ENCODE data around the gene SLC7A10.
"Not testable (repeated sequence)": the region's sequence is repeated elsewhere in the genome, so short reads cannot be mapped to it uniquely, and the experiment has no call there.

SLC7A10 gene

DNA sequence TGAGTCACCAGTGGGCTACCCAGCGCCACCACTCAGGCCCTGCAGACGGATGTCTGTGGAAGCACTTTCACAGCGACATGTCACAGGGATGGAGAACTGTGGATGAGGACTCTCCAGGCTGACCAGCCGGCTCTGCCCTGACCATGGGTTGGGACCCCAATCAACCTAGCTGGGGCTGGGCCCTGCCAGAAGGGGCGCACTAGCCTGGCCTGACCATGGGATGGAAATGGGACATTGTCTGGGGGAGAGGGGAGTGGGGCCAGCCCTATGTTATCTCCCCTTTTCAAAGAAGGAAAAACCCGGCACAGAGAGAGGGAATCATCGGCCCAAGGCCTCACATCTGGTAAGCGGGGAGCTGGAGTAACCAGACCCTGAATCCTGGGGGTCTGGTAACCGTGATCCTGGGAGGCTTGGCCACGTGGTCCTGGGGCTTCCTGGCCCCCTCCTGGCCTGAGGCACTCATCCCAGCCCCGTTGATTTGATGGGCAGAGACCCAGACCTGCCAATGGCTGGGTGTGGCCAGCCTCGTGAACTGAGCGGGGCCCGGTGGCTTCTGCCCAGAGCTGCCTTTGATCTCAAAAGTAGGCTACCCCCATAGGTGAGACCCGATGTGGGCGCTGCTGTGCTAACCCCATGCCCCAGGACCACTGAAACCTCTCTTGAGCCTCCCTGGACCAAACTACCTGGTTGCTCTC, 11.2 kb upstream of the SLC7A10 start:
- DNase-seq (ENCODE audit: low spot score): no peak

DNA sequence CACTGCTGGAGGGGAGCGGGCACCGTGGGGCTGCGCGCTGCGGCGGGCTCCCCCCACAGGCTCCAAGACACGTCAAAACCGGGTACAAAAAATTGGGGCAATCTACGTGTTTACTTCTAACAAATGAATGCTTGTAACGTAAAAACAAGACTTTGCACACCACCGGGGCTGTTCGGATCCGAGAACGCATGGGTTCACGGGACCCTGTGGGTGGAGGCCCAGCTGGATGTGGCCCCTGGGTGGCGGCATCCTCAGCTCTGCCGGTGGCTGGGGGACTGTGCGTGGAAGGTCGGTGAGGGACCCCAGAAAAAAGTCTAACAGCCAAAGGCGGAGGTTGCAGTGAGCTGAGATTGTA, 10.3 kb upstream of the SLC7A10 start:
- no peak for DNase-seq (ENCODE audit: low spot score)

DNA sequence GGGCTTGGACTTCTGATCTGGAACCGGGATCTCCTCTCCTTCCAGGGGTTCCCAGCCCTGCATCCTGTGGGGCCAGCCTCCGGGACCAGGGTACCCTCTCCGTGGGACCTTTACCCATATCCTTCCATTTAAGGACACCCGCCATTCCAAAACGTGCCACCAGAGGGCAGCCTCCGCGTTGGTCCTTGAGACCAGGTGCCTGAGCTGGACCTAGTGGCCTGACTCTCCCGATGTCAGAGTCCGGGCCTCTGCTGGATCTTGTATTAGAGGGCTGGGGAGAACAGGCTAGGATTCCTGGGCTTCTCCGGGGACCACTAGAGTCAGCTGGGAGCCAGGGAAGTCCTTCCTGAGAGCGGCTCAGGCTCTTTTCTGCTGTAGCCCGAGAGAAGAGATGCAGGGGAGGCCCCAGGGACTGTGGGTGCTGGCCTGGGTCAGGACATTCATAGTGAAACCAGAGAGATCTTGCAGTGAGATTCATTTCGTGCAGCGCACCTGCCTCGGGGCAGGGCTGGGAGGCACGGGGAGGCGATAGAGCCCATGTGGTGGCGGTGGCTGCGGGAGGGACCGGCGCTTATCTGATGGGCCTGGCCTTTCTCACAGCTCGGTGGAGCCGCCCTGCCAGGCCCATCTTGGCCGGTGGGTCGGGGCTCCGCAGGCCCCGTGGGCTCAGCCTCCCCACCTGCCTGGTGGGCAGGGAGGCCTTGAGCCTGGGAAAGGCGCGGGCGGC, 9.8 kb upstream of the SLC7A10 start:
- DNase-seq (ENCODE audit: low spot score): peak; percentile 82

DNA sequence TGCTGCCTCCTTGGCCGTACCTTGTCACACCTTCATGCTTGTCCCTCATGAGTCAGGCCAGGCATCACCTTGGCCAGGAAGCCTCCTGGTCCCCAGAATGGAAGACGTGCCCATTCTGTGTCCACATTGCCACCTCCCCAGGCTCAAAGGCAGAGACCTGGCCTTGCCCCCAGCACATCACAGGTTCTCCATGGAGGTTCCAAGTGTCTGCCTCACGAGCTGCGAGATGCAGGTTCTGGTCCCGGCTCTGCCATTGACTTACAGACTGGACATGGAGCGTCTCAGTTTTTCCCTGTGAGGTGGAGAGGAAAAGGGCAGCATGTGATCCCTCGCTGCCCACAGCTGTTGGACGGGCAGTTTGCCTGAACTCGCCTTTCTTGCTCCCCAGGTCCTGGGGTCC, 9.1 kb upstream of the SLC7A10 start:
- no peak for DNase-seq (ENCODE audit: low spot score)

DNA sequence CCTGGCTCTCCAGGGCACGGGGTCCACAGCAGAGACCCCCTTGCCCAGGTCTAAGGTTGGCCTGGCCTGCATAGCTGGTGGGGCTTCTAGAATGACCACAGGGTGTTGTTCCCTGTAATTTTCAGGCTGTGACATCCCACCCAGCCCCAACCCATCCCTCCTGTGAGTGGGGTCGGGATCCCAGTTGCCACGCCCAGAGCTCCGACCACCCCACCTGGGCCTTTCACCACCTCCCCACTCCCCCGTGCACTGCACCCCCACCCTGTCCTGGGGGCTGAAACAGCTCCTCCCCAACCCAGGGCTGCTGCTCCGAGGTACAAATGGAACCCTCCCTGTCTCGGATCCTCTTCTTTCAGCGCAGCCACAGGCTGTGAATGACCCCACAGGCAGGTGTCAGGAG, 8.4 kb upstream of the SLC7A10 start:
- DNase-seq (ENCODE audit: low spot score): no peak

DNA sequence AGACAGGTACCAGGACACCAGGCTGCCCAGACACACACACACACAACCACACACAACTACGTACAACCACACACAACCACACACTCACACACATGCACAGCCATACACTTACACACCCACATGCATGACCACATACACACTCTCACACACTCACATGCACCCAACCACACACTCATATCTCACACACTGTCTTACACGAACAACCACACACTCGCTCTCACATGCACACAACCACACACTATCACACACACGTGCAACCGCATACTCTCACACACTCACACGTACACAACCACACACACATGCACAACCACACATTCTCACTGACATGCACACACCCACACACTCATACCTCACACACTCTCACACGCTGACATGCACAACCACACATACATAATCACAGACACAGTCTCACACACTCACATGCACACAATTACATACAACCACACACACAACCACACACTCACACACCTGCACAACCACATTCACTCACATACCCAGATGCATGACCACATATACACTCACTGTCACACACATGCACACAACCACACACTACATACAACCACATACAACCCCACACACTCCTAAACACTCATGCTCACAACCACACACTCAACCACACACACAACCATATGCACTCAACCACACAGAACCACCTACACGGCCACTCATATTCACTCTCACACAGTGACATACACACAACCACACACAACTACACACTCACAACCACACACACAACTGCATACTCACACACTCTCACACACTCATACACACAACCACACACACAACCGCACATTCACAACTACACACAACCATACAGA, 7.6 kb upstream of the SLC7A10 start:
- DNase-seq (ENCODE audit: low spot score): no peak

DNA sequence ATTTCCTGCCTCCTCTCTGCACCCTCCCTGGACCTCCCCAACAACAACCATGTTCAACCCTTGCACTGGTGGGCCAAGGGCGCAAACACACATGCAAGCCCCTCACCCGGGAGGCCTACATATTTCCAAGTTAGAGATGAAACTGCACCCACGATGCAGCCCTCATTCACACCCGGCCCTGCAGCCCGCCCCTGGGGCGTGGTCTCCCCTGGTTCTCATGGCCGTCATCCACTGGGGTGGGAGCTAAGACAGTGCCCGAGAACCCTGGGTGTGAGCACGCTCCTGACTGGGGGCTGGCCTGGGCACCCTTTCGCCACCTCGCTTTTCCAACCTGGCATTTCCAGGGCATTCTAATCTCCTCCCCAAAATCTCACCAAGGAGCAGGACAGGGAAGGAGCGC, 7.0 kb upstream of the SLC7A10 start:
- no peak for DNase-seq (ENCODE audit: low spot score)

DNA sequence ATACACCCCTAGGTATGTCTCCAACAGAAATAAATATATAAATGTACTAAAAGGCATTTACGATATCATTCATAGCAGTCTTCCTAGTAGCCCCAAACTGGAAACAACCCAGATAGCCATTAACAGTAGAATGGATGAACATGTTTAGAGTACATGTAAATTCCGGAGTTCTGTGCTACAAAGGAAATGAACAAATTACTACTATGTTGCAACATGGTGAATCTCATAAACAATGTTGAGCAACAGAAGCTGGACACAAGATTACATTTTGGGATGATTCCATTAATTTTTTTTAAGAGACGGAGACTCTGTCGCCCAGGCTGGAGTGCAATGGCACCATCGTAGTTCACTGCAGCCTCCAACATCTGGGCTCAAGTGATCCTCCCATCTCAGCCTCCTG, 5.9 kb upstream of the SLC7A10 start:
- no peak for DNase-seq (ENCODE audit: low spot score)

DNA sequence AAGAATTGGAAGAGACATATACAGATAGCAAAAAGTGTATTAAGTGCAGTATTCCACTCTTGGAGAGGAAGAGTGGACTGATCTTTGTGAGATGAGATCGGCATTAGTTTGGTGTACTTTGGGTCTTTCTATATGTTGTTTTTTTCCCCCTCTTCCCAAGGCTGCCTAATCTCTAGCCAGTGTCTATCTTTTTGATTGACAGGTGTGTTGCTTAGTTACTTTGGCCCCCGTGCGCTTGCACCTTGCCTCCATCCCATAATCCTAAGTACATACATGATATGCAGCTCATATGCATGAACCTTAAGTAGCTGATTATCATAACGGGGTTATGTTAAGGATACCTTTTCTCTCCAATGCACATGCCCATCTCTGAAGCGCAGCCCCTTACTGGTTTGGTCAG, 4.3 kb upstream of the SLC7A10 start:
- no peak for DNase-seq (ENCODE audit: low spot score)

DNA sequence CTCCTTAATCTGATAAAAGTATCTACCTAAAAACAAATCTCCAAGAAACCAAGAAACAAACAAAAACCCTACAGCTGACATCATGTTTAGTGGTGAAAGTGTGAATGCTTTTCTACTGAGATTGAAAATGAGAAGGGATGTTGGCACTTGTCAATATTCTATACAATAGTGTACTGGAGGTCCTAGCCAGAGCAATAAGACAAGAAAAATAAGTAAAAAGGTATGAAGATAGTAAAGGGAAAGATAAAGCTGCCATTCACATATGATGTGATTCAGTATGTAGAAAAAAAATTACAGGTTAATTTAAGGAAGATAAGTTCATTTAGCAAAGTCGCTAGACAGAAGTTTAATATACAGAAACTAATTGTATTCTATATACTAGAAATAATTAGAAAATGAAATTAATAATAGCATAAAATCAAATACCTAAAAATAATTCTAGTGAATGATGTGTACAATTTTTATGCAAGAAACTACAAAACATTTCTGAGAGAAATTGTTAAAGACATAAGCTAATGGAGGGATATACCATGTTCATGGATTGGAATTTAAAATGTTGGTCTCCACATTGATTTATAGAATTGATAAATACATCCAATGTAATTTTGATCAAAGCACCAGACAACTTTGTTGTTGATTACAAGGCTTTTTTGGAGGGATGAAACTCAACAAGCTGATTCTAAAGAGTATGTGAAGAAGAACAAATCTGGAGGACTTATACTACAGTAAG, 2.4 kb upstream of the SLC7A10 start:
- DNase-seq (ENCODE audit: low spot score): no peak

DNA sequence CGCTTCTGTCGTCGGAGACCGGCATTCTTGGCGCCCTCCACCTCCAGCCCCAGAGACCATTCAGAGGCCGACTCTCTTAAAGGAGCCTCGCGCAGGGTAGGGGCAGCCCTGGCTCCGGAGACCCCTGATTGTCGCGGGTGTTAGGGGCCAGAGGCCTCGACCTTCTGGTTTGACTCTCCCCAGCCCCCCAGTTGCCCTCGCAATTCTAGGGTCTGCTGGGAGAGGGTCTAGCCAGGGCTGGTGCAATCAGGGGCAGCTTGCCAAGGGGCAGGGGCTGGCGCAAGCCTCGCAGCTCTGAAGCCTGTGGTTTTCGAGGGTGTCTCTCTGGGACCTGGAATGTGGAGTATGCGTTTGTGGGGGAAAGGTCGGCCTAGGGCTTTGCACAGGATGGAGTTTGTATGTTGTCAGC, 1.6 kb upstream of the SLC7A10 start:
- no peak for DNase-seq (ENCODE audit: low spot score)

DNA sequence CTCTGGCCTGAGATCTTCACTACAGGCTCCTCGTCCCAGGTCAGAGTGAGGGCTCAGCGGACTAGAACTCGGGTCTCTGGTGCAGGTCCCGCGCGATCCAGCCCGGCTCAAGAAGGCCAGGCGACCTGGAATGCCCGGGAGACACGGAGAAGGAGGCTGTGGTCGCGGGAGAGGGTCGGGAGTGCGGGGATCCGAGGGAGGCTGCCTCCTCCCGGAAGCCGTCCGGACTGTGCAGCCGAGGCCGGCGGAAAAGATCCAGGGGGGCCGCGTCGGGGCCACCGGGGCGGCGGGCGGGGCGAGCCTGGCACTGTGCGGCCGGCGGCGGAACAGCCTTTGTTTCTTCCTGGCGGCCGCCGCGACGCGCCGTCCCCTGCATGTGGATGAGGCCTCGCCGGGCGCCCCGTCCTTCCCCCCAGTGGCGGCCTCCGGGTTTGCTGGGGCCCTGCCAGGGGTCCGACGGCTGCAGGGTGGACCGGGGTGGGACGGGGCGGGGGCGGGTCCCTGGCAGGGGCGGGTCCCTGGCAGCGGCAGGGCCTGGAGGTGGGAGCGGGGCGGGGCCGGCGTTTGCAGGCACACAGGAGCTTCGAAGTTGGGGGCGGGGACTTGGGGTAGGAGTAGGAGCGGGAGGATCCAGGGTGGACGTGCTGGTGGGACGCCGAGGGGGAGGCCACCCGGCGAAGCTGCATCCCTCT, 1.0 kb upstream of the SLC7A10 start:
- no peak for DNase-seq (ENCODE audit: low spot score)

DNA sequence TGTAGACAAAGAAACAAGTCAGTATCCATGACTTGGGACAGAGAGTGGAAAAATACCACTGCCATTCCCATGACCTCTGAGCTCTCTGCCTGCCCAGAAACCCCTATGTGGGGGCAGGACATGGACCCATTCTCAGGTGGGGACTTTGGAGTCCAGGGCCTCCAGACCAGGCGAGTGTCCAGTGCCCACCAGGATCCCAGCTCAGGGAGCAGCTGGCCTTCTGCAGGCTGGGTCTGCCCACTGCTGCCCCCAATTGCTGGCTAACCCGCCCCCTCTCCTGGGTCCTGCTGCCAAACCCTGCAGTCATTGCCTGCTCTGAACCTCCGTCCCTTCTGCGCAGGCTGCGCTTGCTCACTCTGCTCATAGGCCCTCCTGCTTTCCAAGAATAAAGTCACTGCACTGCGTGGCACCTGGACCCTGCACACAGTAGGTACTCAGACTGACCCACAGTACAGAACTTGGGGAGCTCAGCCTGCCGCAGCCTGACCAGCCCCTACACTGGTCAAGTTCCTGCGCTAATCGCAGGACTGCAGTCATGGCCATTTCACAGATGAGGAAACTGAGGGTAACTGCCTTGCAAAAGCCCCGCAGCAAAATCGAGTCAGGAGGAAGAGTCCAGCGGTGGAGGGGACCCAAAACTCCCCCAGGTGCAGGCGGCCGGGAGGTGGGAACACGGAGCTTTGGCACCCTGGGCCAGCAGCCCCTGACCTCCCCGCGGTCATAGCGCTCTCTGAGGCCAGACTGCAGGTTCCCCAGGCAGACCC, 774 bp downstream of the SLC7A10 start:
- DNase-seq (ENCODE audit: low spot score): no peak

DNA sequence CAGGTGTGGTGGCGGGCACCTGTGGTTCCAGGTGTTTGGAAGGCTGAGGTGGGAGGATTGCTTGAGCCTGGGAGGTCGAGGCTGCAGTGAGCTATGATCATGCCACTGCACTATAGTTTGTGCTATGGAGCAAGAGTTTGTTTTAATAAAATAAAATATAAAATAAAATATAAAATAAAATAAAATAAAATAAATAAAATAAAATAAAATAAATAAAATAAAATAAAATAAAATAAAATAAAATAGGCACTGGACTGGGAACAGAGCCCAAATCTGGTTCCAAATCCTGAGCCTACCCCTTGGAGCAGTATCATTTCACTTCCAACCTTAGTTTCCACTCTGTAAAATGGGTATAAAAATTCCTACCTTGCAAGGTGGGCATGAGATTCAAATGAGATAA, 3.4 kb downstream of the SLC7A10 start:
- not testable (repeated sequence) for DNase-seq (ENCODE audit: low spot score)

DNA sequence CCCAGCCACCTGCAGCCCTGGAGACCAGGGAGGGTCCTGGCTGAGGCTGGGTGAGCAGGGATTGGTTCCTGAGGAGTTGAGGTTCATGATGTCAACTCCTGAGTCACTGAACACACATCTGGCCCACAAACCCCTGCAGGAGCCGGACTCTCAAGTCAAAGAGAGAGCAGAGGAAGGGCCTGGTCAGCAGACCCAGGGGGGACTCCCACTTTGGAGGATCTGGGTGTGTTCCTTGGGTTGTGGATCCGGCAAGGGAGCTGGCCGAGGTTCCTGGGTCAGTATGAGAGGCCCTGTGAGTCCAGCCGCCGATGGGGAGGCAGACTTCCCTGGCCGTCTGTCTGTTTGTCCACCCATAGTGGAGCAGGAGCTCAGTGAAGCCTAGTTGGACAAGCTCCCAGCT, 4.0 kb downstream of the SLC7A10 start:
- DNase-seq (ENCODE audit: low spot score): no peak

DNA sequence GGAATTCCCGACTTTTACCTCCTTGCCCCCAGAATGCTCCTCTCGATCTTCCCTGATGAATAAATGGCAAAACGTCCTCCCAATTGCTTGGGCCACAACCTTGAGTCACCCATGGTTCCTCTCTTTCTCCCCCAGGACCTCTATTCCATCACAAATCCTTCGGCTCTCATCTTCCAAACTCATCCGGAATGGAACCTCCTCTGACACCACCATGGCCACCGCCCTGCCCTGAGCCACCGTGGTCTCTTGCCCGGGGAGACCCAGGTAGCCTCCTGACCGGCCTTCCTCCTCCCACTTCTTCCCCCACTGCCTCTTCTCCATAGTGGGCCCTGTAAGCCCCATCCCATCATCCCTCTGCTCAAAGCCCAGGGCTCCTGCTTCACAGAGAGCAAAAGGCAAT, 4.9 kb downstream of the SLC7A10 start:
- DNase-seq (ENCODE audit: low spot score): no peak

DNA sequence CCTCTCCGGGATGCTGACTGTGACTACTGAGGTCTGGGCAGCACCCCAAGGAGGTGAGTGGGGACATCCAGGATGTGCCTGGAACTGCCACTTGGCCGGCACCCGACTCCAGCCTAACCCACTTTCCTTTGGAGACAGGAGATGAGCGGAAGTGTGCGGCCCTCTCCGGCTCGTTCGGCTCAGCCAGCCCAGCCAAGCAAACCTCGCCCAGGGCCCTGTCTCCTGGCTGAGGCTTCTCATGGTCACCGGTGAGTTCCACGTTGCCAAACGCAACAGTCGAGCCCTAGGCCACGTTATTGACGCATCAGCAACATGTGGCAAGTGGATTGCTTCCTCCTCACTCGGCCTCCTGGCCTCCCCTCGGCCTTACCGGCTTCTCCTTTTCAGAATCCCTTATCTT, 5.5 kb downstream of the SLC7A10 start:
- DNase-seq (ENCODE audit: low spot score): no peak

DNA sequence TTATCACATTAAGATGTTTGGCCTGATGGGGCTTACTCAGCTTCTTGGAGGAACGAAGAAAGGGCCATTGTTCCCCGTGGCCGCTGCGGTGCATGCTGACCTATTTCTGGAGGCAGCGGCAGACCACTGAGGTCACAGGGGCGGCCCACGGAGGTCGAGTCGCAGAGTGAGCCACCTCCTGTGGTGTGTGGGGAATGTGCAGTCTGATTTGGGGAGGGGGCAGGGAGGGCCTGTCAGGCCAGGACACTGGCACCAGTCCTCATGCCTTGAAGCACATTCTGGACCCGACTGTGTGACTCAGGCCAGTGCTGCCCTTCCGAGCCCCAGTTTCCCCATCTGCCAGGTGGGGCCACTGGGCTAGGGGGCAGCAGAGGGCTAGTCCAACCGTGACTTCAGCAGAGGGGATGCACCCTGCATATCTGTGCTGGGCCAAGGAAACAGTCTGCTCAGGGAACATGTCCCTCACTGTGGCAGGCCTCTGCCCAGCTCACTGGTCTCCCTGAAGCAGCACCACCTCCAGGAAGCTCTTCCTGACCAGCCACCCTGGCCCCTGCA, 6.3 kb downstream of the SLC7A10 start:
- no peak for DNase-seq (ENCODE audit: low spot score)

DNA sequence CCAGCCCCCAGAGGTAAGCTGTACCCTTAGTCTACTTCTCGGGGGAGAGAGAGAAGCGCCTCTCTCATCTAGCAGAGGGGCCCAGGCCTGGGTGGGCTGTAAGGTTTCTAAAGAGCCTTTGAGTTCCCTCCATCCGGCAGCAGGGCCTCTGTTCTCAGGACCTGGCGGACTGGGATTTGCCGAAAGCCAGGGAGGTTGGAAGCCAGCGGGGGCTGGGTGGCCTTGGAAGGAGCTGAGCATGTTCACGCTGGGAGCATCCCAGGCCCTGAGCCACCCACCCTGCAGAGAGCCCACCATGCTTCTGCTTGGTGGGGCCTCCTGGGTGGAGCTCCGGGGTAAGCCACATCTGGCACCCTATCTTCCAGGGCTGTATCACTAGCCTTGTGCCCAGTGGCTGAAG, 7.8 kb downstream of the SLC7A10 start:
- DNase-seq (ENCODE audit: low spot score): no peak

DNA sequence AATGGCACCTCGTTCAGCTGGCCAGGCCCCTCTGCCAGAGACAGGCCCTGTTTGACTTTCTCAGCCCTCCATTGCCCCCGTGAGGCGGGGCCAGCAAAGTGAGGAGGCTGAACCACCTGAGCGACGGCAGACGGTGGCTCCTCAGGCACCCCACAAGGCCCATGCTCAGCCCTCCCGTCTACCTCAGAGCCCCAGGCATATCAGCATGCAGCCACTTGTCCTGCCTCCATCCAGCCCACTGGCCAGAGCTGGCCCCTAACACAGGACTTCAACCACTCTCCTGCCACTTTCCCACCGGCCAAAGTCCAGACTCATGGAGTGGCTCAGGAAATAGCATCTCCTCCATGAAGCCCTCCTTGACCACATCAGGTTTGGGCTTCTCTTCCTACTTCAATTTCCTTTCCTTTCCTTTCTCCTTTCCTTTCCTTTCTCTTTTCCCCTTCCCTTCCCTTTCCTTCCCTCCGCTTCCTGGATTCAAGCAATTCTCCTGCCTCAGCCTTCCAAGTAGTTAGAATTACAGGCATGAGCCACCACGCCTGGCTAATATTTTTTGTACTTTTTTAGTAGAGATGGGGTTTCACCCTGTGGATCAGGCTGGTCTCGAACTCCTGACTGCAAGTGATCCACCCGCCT, 9.3 kb downstream of the SLC7A10 start:
- no peak for DNase-seq (ENCODE audit: low spot score)
